DND-41 (cell line): ENCODE measurements around the gene GTPBP2.

Source experiments
- CTCF ChIP-seq: IDR thresholded peaks from 2 replicates; pipeline ENCODE4 v1.5.1; 2012; ENCODE audit warnings: borderline replicate concordance, low read length, moderate library complexity, mild to moderate bottlenecking; ENCODE audit not compliant: poor library complexity, severe bottlenecking; ENCODE audit errors: extremely low read depth
- EZH2 ChIP-seq: IDR thresholded peaks from 3 replicates; pipeline ENCODE4 v1.6.1; 2012; ENCODE audit warnings: borderline replicate concordance, low read depth, mild to moderate bottlenecking, moderate library complexity, low read length, inconsistent platforms; ENCODE audit not compliant: severe bottlenecking

GRCh38 chr6:43593938-43594337, 35.1 kb downstream of the GTPBP2 start:
- TF ChIP-seq CTCF (no peak), EZH2 (no peak)
